Activated CD8-positive, alpha-beta T cell treated with anti-CD3 and anti-CD28 coated beads for 36 hours (primary cell): ENCODE results near the gene GALNTL6. TPM values are rescaled to one million over a fixed set of nuclear protein-coding genes. Genes with fewer than 3 reads are reported as not detected.

ENCODE experiments used
- ATAC-seq: fragments of 200-7000 bp; cut with Tn5 transposase; one replicate; pipeline ENCODE4 v1.10.0; 2021; ENCODE audit warnings: mild to moderate bottlenecking, moderate library complexity
- CTCF ChIA-PET: fragments of 350-600 bp; sonication (Branson Sonifier 250); formaldehyde crosslinking; loops from one replicate; lab custom pipeline; 2021; ENCODE audit warnings: antibody characterized with exemption; lab: Charles Lee
- POLR2A ChIA-PET: fragments of 350-600 bp; sonication (Branson Sonifier 250); formaldehyde crosslinking; loops from one replicate; lab custom pipeline; 2021; ENCODE audit warnings: antibody characterized with exemption; lab: Charles Lee
- DNase-seq: peaks from one replicate; pipeline ENCODE4 v3.0.0-alpha.2; 2020
- H3K27ac Mint-ChIP-seq: one replicate; pipeline ENCODE4 v1.8.0; 2021; ENCODE audit warnings: mild to moderate bottlenecking, mixed read lengths
- H3K27me3 Mint-ChIP-seq: one replicate; pipeline ENCODE4 v1.8.0; 2021; ENCODE audit warnings: mixed read lengths
- H3K36me3 Mint-ChIP-seq: one replicate; pipeline ENCODE4 v1.8.0; 2021; ENCODE audit warnings: low read depth, mixed read lengths
- H3K4me1 Mint-ChIP-seq: one replicate; pipeline ENCODE4 v1.8.0; 2021; ENCODE audit warnings: low read depth, mixed read lengths
- H3K4me3 Mint-ChIP-seq: one replicate; pipeline ENCODE4 v1.8.0; 2021; ENCODE audit warnings: mild to moderate bottlenecking, moderate library complexity, mixed read lengths
- H3K9me3 Mint-ChIP-seq: one replicate; pipeline ENCODE4 v1.8.0; 2021; ENCODE audit warnings: mixed read lengths
- CTCF ChIP-seq: fragments of 200-600 bp; IDR thresholded peaks from one replicate; pipeline ENCODE4 v1.8.0; 2022; ENCODE audit warnings: antibody characterized with exemption, mild to moderate bottlenecking
- intact Hi-C: fragments of 100-400 bp; cut with micrococcal nuclease; formaldehyde crosslinking; loops from one replicate; pipeline ENCODE4 v1.10.0; 2022
- total RNA-seq, 2 experiments: library from RNA; stranded (reverse); gene quantifications; one replicate each; pipeline ENCODE4 v1.2.3, GENCODE V29; 2021

Gene GALNTL6
- total RNA-seq, 2 experiments from 2014 or later, result not detected

GRCh38 chr4:173046144-173046543 is 1232.9 kb downstream of the GALNTL6 start:
- no peak for TF ChIP-seq CTCF
- intact Hi-C loops, result no loop called here
- H3K4me3 Mint-ChIP-seq, result no peak overlapping the region
- no peaks in the 10 kb centered on the region for H3K36me3 Mint-ChIP-seq
- ChIA-PET CTCF (no interaction called here), POLR2A (interaction anchor here (0.6 kb wide), 1 partner anchor 1088 kb away, joined by 4 read pairs; no protein-coding TSS in a partner anchor)
- no peaks in the 10 kb centered on the region for H3K4me1 Mint-ChIP-seq
- H3K27me3 Mint-ChIP-seq, result peaks cover 12% of the 10 kb centered on the region
- no peak for DNase-seq
- no peak for ATAC-seq
- no peaks in the 10 kb centered on the region for H3K9me3 Mint-ChIP-seq
- no peak overlapping the region for H3K27ac Mint-ChIP-seq

GRCh38 chr4:173046818-173047217 is 1233.6 kb downstream of the GALNTL6 start:
- DNase-seq (no peak), ATAC-seq (no peak)
- intact Hi-C loops, result no loop called here
- Mint-ChIP-seq H3K4me1 (no peaks in the 10 kb centered on the region), H3K27ac (no peak overlapping the region), H3K27me3 (peaks cover 14% of the 10 kb centered on the region), H3K4me3 (no peak overlapping the region), H3K9me3 (no peaks in the 10 kb centered on the region), H3K36me3 (no peaks in the 10 kb centered on the region)
- TF ChIP-seq CTCF, result no peak
- CTCF ChIA-PET, result interaction anchor here (1.0 kb wide), 1 partner anchor 10 kb away, joined by 3 read pairs; no protein-coding TSS in a partner anchor
- POLR2A ChIA-PET, result no interaction called here

- ATAC-seq, result no peak
- intact Hi-C loops, result no loop called here
- Mint-ChIP-seq H3K27me3 (peaks cover 8% of the 10 kb centered on the region), H3K27ac (no peak overlapping the region), H3K4me1 (no peaks in the 10 kb centered on the region), H3K4me3 (no peak overlapping the region), H3K36me3 (no peaks in the 10 kb centered on the region), H3K9me3 (no peaks in the 10 kb centered on the region)
- no peak for TF ChIP-seq CTCF
- ChIA-PET POLR2A (no interaction called here), CTCF (interaction anchor here (1.2 kb wide), 1 partner anchor 37 kb away, joined by 5 read pairs; no protein-coding TSS in a partner anchor)
- DNase-seq, result no peak
Observed at GRCh38 chr4:173051232-173051631, 1238.0 kb downstream of the GALNTL6 start.

GRCh38 chr4:173051716-173052115 is 1238.5 kb downstream of the GALNTL6 start:
- ATAC-seq (no peak), DNase-seq (no peak)
- no peaks in the 10 kb centered on the region for H3K4me1 Mint-ChIP-seq
- ChIA-PET POLR2A (no interaction called here), CTCF (interaction anchor here (0.7 to 1.2 kb wide), 2 partner anchors 27 to 38 kb away, joined by 3 to 5 read pairs; no protein-coding TSS in a partner anchor)
- TF ChIP-seq CTCF, result no peak
- no peaks in the 10 kb centered on the region for H3K36me3 Mint-ChIP-seq
- H3K27me3 Mint-ChIP-seq, result peaks cover 8% of the 10 kb centered on the region
- intact Hi-C loops, result no loop called here
- no peak overlapping the region for H3K4me3 Mint-ChIP-seq
- H3K27ac Mint-ChIP-seq, result no peak overlapping the region
- no peaks in the 10 kb centered on the region for H3K9me3 Mint-ChIP-seq

- Mint-ChIP-seq H3K9me3 (no peaks in the 10 kb centered on the region), H3K27ac (no peak overlapping the region), H3K4me1 (no peaks in the 10 kb centered on the region), H3K36me3 (no peaks in the 10 kb centered on the region), H3K27me3 (peaks cover 8% of the 10 kb centered on the region), H3K4me3 (no peak overlapping the region)
- TF ChIP-seq CTCF, result no peak
- intact Hi-C loops, result no loop called here
- DNase-seq, result no peak
- no peak for ATAC-seq
- ChIA-PET POLR2A (no interaction called here), CTCF (interaction anchor here (0.7 to 1.2 kb wide), 2 partner anchors 28 to 39 kb away, joined by 3 to 5 read pairs; no protein-coding TSS in a partner anchor)
Observed at GRCh38 chr4:173052439-173052838, 1239.2 kb downstream of the GALNTL6 start.
